Esophagus squamous epithelium (tissue), 4 donors: Measurements from ENCODE around the gene OR2T35.

Source experiments
- CTCF ChIP-seq, 6 experiments: fragments of 450-650 bp in 4 of 6; fragments of 200-600 bp in 2 of 6; sonication (generic) in 2 of 6; IDR thresholded peaks; one replicate each; pipeline ENCODE4 v1.5.1; 2016 to 2019; ENCODE audit warnings: antibody characterized with exemption in 6 of 6, mild to moderate bottlenecking in 4 of 6, moderate library complexity in 4 of 6
- POLR2A ChIP-seq, 4 donors: fragments of 450-650 bp; IDR thresholded peaks; one replicate each; pipeline ENCODE4 v1.6.1; 2017; ENCODE audit warnings: antibody characterized with exemption in 4 of 4, mild to moderate bottlenecking in 4 of 4, moderate library complexity in 3 of 4

- TF ChIP-seq POLR2A (IDR thresholded peaks at IDR 0.05) (no peak), CTCF (IDR thresholded peaks at IDR 0.05) (no peak)
These were observed 51.9 kb downstream of the OR2T35 start for GRCh38 chr1:248593226-248593625.
